GM12891 (cell line): Measurements from ENCODE around the gene TECTA.

Experiments used
- PAX5 ChIP-seq: IDR thresholded peaks from 2 replicates; pipeline ENCODE4 v1.6.1; 2011; ENCODE audit warnings: low read length, moderate library complexity, mild to moderate bottlenecking; ENCODE audit not compliant: insufficient read depth, severe bottlenecking
- POLR2A ChIP-seq: IDR thresholded peaks from 2 replicates; pipeline ENCODE4 v1.6.1; 2011; ENCODE audit warnings: low read depth, low read length, control low read depth

GRCh38 chr11:121194731-121195596 lies 93.9 kb downstream of the TECTA start:
- TF ChIP-seq POLR2A, result no peak
- TF ChIP-seq PAX5, result no peak
